Measurements from ENCODE around the gene CACNA1H. TPM values are rescaled to one million over a fixed set of nuclear protein-coding genes. Genes with fewer than 3 reads are reported as not detected.

CACNA1H gene
- total and polyA plus RNA-seq, 2 of the 4 experiments (the other 2 are of a cell fraction): 1.6 to 5.8 TPM

- no TSS peak for BruUV-seq (replicated peaks)
- intact Hi-C loops (cut with micrococcal nuclease) (no loop called here), dilution Hi-C loops (cut with HindIII; ENCODE audit: low sequenced_read_pairs, unreplicated experiment) (no loop called here), in situ Hi-C loops (cut with MboI; ENCODE audit: low sequenced_read_pairs) (no loop called here)
- no peak overlapping the region for H2AK9ac ChIP-seq (replicated peaks; ENCODE audit: low read depth, low read length, poor library complexity)
- H4K20me1 ChIP-seq (ENCODE audit: insufficient read depth, low read length): no peaks in the 10 kb centered on the region; the same call in 1 of the 2 replicates
- no peak overlapping the region for H2AK5ac ChIP-seq (ENCODE audit: low read depth, low read length)
- no peak overlapping the region for H4K8ac ChIP-seq (ENCODE audit: low read depth in 2 of 2, low read length in 2 of 2)
- ATAC-seq (ENCODE audit: low read depth) (no peak), DNase-seq (no peak)
- POLR2A ChIA-PET (ENCODE audit: unreplicated experiment): no interaction called here
- H3K27me3 ChIP-seq (ENCODE audit: control insufficient read depth, insufficient read depth, low read length): peaks cover 43% of the 10 kb centered on the region
- no peak overlapping the region for H3K56ac ChIP-seq (ENCODE audit: extremely low read depth, insufficient read depth, low read length)
- no peak overlapping the region for H3K9ac ChIP-seq (ENCODE audit: low read depth, low read length)
- CTCF ChIA-PET: no interaction called here
- no peak overlapping the region for H3K18ac ChIP-seq (ENCODE audit: low read depth, low read length)
- H3K36me3 ChIP-seq (ENCODE audit: control insufficient read depth, insufficient read depth, low read length): no peaks in the 10 kb centered on the region
- no peak overlapping the region for H2BK15ac ChIP-seq (ENCODE audit: low read depth, low read length)
- H2BK20ac ChIP-seq (ENCODE audit: low read depth, low read length): no peak overlapping the region
- H2BK5ac ChIP-seq (ENCODE audit: low read depth, low read length, poor library complexity, severe bottlenecking): no peak overlapping the region
- no peak for TF ChIP-seq MXI1 (IDR thresholded peaks at IDR 0.05; ENCODE audit: borderline replicate concordance, low read depth, low read length)
- H3K4me3 ChIP-seq (ENCODE audit: insufficient read depth, low read depth, low read length): no peak overlapping the region
- H2BK120ac ChIP-seq (ENCODE audit: low read depth, low read length): no peak overlapping the region
- 88% methylated on average over 15 of the region's 32 CpGs; no CpG with 5 or more reads in 1 of the 2 experiments for WGBS, 2 experiments (ENCODE audit: extremely low coverage in 2 of 2, insufficient read length in 1 of 2)
- H4K5ac ChIP-seq (ENCODE audit: low read depth, low read length): no peak overlapping the region
- H4K91ac ChIP-seq (ENCODE audit: insufficient read depth, low read depth, low read length): no peak overlapping the region
- H3K14ac ChIP-seq (replicated peaks; ENCODE audit: low read depth, low read length): no peak overlapping the region
- H3K23ac ChIP-seq (ENCODE audit: low read depth, low read length): no peak overlapping the region
- no peak overlapping the region for H3K27ac ChIP-seq (ENCODE audit: insufficient read depth, low read length)
- no peak overlapping the region for H3K4ac ChIP-seq (ENCODE audit: low read depth, low read length)
- no peaks in the 10 kb centered on the region for H3K9me3 ChIP-seq (ENCODE audit: control insufficient read depth, insufficient read depth, low read length)
- H2AFZ ChIP-seq (replicated peaks; ENCODE audit: low read length, poor library complexity): peak overlapping the region; percentile 21
- no peaks in the 10 kb centered on the region for H3K4me1 ChIP-seq (ENCODE audit: control insufficient read depth, insufficient read depth, low read length)
- H3K4me2 ChIP-seq (ENCODE audit: low read depth, low read length): no peak overlapping the region
- H3K9me1 ChIP-seq (ENCODE audit: insufficient read depth, low read length): peaks cover 4% of the 10 kb centered on the region; the same call in 1 of the 2 replicates
- no peaks in the 10 kb centered on the region for H3K79me1 ChIP-seq (ENCODE audit: low read depth in 1 of 2, low read length in 2 of 2)
Measured at GRCh38 chr16:1262210-1262845, 109.4 kb downstream of the CACNA1H start.
